GM12891 (cell line): ENCODE measurements around the gene TTLL3.

ENCODE experiments used
- POLR2A ChIP-seq: IDR thresholded peaks from 2 replicates; pipeline ENCODE4 v1.6.1; 2011; ENCODE audit warnings: low read depth, low read length, control low read depth
- POLR2AphosphoS5 ChIP-seq: IDR thresholded peaks from 2 replicates; pipeline ENCODE4 v1.6.1; 2011; ENCODE audit warnings: low read depth, low read length, control low read depth

- TF ChIP-seq POLR2A (no peak), POLR2AphosphoS5 (no peak)
Observed at GRCh38 chr3:9762871-9763270, 47.2 kb upstream of the TTLL3 start.
